ENCODE data around the gene ADGRE1.

ADGRE1 gene

GRCh38 chr19:6955082-6955481, 67.7 kb downstream of the ADGRE1 start:
- Histone ChIP-seq H2AFZ (ENCODE audit: low read length, unreplicated experiment) (no peak overlapping the region), H3K4me1 (ENCODE audit: control insufficient read depth, insufficient read depth, low read length, unreplicated experiment) (no peaks in the 10 kb centered on the region), H3K36me3 (ENCODE audit: insufficient read depth, low read length) (no peaks in the 10 kb centered on the region), H3K27ac (ENCODE audit: low read depth, low read length) (no peak overlapping the region), H3K27me3 (ENCODE audit: insufficient read depth, low read length) (peaks cover 5% of the 10 kb centered on the region; the same call in 1 of the 2 replicates), H3K79me2 (ENCODE audit: control insufficient read depth, insufficient read depth, low read length, unreplicated experiment) (no peaks in the 10 kb centered on the region), H3K4me3 (ENCODE audit: low read depth, low read length) (no peak overlapping the region)

GRCh38 chr19:6956573-6956972, 69.2 kb downstream of the ADGRE1 start:
- Histone ChIP-seq H3K4me3 (ENCODE audit: low read depth, low read length) (no peak overlapping the region), H3K4me1 (ENCODE audit: control insufficient read depth, insufficient read depth, low read length, unreplicated experiment) (no peaks in the 10 kb centered on the region), H3K27me3 (ENCODE audit: insufficient read depth, low read length) (peaks cover 5% of the 10 kb centered on the region; the same call in 1 of the 2 replicates), H3K79me2 (ENCODE audit: control insufficient read depth, insufficient read depth, low read length, unreplicated experiment) (no peaks in the 10 kb centered on the region), H2AFZ (ENCODE audit: low read length, unreplicated experiment) (no peak overlapping the region), H3K27ac (ENCODE audit: low read depth, low read length) (no peak overlapping the region), H3K36me3 (ENCODE audit: insufficient read depth, low read length) (no peaks in the 10 kb centered on the region)

- no peak overlapping the region for H3K4me3 ChIP-seq (ENCODE audit: low read depth, low read length)
- no peaks in the 10 kb centered on the region for H3K36me3 ChIP-seq (ENCODE audit: insufficient read depth, low read length)
- H3K4me1 ChIP-seq (ENCODE audit: control insufficient read depth, insufficient read depth, low read length, unreplicated experiment): no peaks in the 10 kb centered on the region
- H3K79me2 ChIP-seq (ENCODE audit: control insufficient read depth, insufficient read depth, low read length, unreplicated experiment): no peaks in the 10 kb centered on the region
- no peak overlapping the region for H3K27ac ChIP-seq (ENCODE audit: low read depth, low read length)
- H3K27me3 ChIP-seq (ENCODE audit: insufficient read depth, low read length): peaks cover 5% of the 10 kb centered on the region; the same call in 1 of the 2 replicates
- H2AFZ ChIP-seq (ENCODE audit: low read length, unreplicated experiment): no peak overlapping the region
Measured at GRCh38 chr19:6958791-6959190, 71.4 kb downstream of the ADGRE1 start.

- H3K4me3 ChIP-seq (ENCODE audit: low read depth, low read length): no peak overlapping the region
- no peak overlapping the region for H2AFZ ChIP-seq (ENCODE audit: low read length, unreplicated experiment)
- no peak overlapping the region for H3K27ac ChIP-seq (ENCODE audit: low read depth, low read length)
- no peaks in the 10 kb centered on the region for H3K79me2 ChIP-seq (ENCODE audit: control insufficient read depth, insufficient read depth, low read length, unreplicated experiment)
- peaks cover 10% of the 10 kb centered on the region; the same call in 1 of the 2 replicates for H3K27me3 ChIP-seq (ENCODE audit: insufficient read depth, low read length)
- H3K4me1 ChIP-seq (ENCODE audit: control insufficient read depth, insufficient read depth, low read length, unreplicated experiment): no peaks in the 10 kb centered on the region
- H3K36me3 ChIP-seq (ENCODE audit: insufficient read depth, low read length): no peaks in the 10 kb centered on the region
Measured at GRCh38 chr19:6963244-6963852, 76.0 kb downstream of the ADGRE1 start.

GRCh38 chr19:6963937-6964336, 76.6 kb downstream of the ADGRE1 start:
- H3K4me3 ChIP-seq (ENCODE audit: low read depth, low read length): no peak overlapping the region
- no peak overlapping the region for H2AFZ ChIP-seq (ENCODE audit: low read length, unreplicated experiment)

GRCh38 chr19:6967967-6968366, 80.6 kb downstream of the ADGRE1 start:
- Histone ChIP-seq H3K27me3 (ENCODE audit: insufficient read depth, low read length) (peaks cover 5% of the 10 kb centered on the region; the same call in 1 of the 2 replicates), H3K79me2 (ENCODE audit: control insufficient read depth, insufficient read depth, low read length, unreplicated experiment) (no peaks in the 10 kb centered on the region), H3K27ac (ENCODE audit: low read depth, low read length) (no peak overlapping the region), H3K36me3 (ENCODE audit: insufficient read depth, low read length) (no peaks in the 10 kb centered on the region), H3K4me1 (ENCODE audit: control insufficient read depth, insufficient read depth, low read length, unreplicated experiment) (no peaks in the 10 kb centered on the region), H2AFZ (ENCODE audit: low read length, unreplicated experiment) (no peak overlapping the region), H3K4me3 (ENCODE audit: low read depth, low read length) (no peak overlapping the region)

More at GRCh38 chr19:6963937-6964336, 76.6 kb downstream of the ADGRE1 start:
- Histone ChIP-seq H3K27ac (ENCODE audit: low read depth, low read length) (no peak overlapping the region), H3K79me2 (ENCODE audit: control insufficient read depth, insufficient read depth, low read length, unreplicated experiment) (no peaks in the 10 kb centered on the region), H3K4me1 (ENCODE audit: control insufficient read depth, insufficient read depth, low read length, unreplicated experiment) (no peaks in the 10 kb centered on the region), H3K36me3 (ENCODE audit: insufficient read depth, low read length) (no peaks in the 10 kb centered on the region), H3K27me3 (ENCODE audit: insufficient read depth, low read length) (peaks cover 6% of the 10 kb centered on the region; the same call in 1 of the 2 replicates)

GRCh38 chr19:6969490-6969889, 82.1 kb downstream of the ADGRE1 start:
- Histone ChIP-seq H3K4me3 (ENCODE audit: low read depth, low read length) (no peak overlapping the region), H3K27ac (ENCODE audit: low read depth, low read length) (no peak overlapping the region), H2AFZ (ENCODE audit: low read length, unreplicated experiment) (no peak overlapping the region), H3K36me3 (ENCODE audit: insufficient read depth, low read length) (no peaks in the 10 kb centered on the region), H3K27me3 (ENCODE audit: insufficient read depth, low read length) (peaks cover 6% of the 10 kb centered on the region; the same call in 1 of the 2 replicates), H3K79me2 (ENCODE audit: control insufficient read depth, insufficient read depth, low read length, unreplicated experiment) (no peaks in the 10 kb centered on the region), H3K4me1 (ENCODE audit: control insufficient read depth, insufficient read depth, low read length, unreplicated experiment) (no peaks in the 10 kb centered on the region)

- Histone ChIP-seq H3K4me1 (ENCODE audit: control insufficient read depth, insufficient read depth, low read length, unreplicated experiment) (no peaks in the 10 kb centered on the region), H3K79me2 (ENCODE audit: control insufficient read depth, insufficient read depth, low read length, unreplicated experiment) (no peaks in the 10 kb centered on the region), H3K4me3 (ENCODE audit: low read depth, low read length) (no peak overlapping the region), H3K27ac (ENCODE audit: low read depth, low read length) (no peak overlapping the region), H3K27me3 (ENCODE audit: insufficient read depth, low read length) (peaks cover 9% of the 10 kb centered on the region; the same call in 1 of the 2 replicates), H3K36me3 (ENCODE audit: insufficient read depth, low read length) (no peaks in the 10 kb centered on the region), H2AFZ (ENCODE audit: low read length, unreplicated experiment) (no peak overlapping the region)
Measured at GRCh38 chr19:6970021-6970420, 82.6 kb downstream of the ADGRE1 start.

GRCh38 chr19:6970443-6970842, 83.1 kb downstream of the ADGRE1 start:
- Histone ChIP-seq H2AFZ (ENCODE audit: low read length, unreplicated experiment) (no peak overlapping the region), H3K4me1 (ENCODE audit: control insufficient read depth, insufficient read depth, low read length, unreplicated experiment) (no peaks in the 10 kb centered on the region), H3K27me3 (ENCODE audit: insufficient read depth, low read length) (peaks cover 9% of the 10 kb centered on the region; the same call in 1 of the 2 replicates)

GRCh38 chr19:6971366-6971765, 84.0 kb downstream of the ADGRE1 start:
- Histone ChIP-seq H3K27ac (ENCODE audit: low read depth, low read length) (no peak overlapping the region), H3K4me1 (ENCODE audit: control insufficient read depth, insufficient read depth, low read length, unreplicated experiment) (no peaks in the 10 kb centered on the region), H3K79me2 (ENCODE audit: control insufficient read depth, insufficient read depth, low read length, unreplicated experiment) (no peaks in the 10 kb centered on the region), H2AFZ (ENCODE audit: low read length, unreplicated experiment) (no peak overlapping the region), H3K36me3 (ENCODE audit: insufficient read depth, low read length) (no peaks in the 10 kb centered on the region), H3K27me3 (ENCODE audit: insufficient read depth, low read length) (peaks cover 12% of the 10 kb centered on the region; the same call in 1 of the 2 replicates), H3K4me3 (ENCODE audit: low read depth, low read length) (no peak overlapping the region)

More at GRCh38 chr19:6970443-6970842, 83.1 kb downstream of the ADGRE1 start:
- Histone ChIP-seq H3K4me3 (ENCODE audit: low read depth, low read length) (no peak overlapping the region), H3K79me2 (ENCODE audit: control insufficient read depth, insufficient read depth, low read length, unreplicated experiment) (no peaks in the 10 kb centered on the region), H3K27ac (ENCODE audit: low read depth, low read length) (no peak overlapping the region), H3K36me3 (ENCODE audit: insufficient read depth, low read length) (no peaks in the 10 kb centered on the region)

GRCh38 chr19:6976197-6976596, 88.8 kb downstream of the ADGRE1 start:
- Histone ChIP-seq H3K79me2 (ENCODE audit: control insufficient read depth, insufficient read depth, low read length, unreplicated experiment) (no peaks in the 10 kb centered on the region), H3K4me1 (ENCODE audit: control insufficient read depth, insufficient read depth, low read length, unreplicated experiment) (no peaks in the 10 kb centered on the region), H3K27me3 (ENCODE audit: insufficient read depth, low read length) (0 out of 2 replicates have a peak, but pooled peaks cover 10% of the 10 kb centered on the region), H2AFZ (ENCODE audit: low read length, unreplicated experiment) (no peak overlapping the region), H3K4me3 (ENCODE audit: low read depth, low read length) (no peak overlapping the region), H3K36me3 (ENCODE audit: insufficient read depth, low read length) (no peaks in the 10 kb centered on the region), H3K27ac (ENCODE audit: low read depth, low read length) (no peak overlapping the region)

Data from ACC112 (cell line).